Suprapubic skin (tissue), 4 donors: ENCODE results near the gene GAS7. TPM values are rescaled to one million over a fixed set of nuclear protein-coding genes. Genes with fewer than 3 reads are reported as not detected.

Experiments used
- DNase-seq, 2 donors: peaks; one replicate each; pipeline ENCODE4 v3.0.0-alpha.2; 2019; ENCODE audit warnings: low spot score in 2 of 2
- H3K27ac ChIP-seq: fragments of 200-600 bp; sonication (generic); one replicate; pipeline ENCODE4 v1.5.1; 2019
- H3K27me3 ChIP-seq: fragments of 200-600 bp; sonication (generic); one replicate; pipeline ENCODE4 v1.5.1; 2019
- H3K36me3 ChIP-seq: fragments of 200-600 bp; sonication (generic); one replicate; pipeline ENCODE4 v1.5.1; 2019
- H3K4me1 ChIP-seq: fragments of 200-600 bp; sonication (generic); one replicate; pipeline ENCODE4 v1.5.1; 2019
- H3K4me3 ChIP-seq: fragments of 200-600 bp; sonication (generic); one replicate; pipeline ENCODE4 v1.5.1; 2019; ENCODE audit warnings: mild to moderate bottlenecking
- H3K9me3 ChIP-seq: fragments of 200-600 bp; sonication (generic); one replicate; pipeline ENCODE4 v1.5.1; 2019
- EP300 ChIP-seq: sonication (generic); formaldehyde crosslinking; IDR thresholded peaks from one replicate; pipeline ENCODE4 v1.6.1; 2017; ENCODE audit warnings: antibody characterized with exemption
- POLR2A ChIP-seq, 2 donors: fragments of 450-650 bp; IDR thresholded peaks; one replicate each; pipeline ENCODE4 v1.6.1; 2017; ENCODE audit warnings: antibody characterized with exemption in 2 of 2, mild to moderate bottlenecking in 2 of 2, moderate library complexity in 2 of 2
- POLR2AphosphoS5 ChIP-seq, 3 donors: sonication (generic); formaldehyde crosslinking; IDR thresholded peaks; one replicate each; pipeline ENCODE4 v1.6.1; 2017; ENCODE audit warnings: antibody characterized with exemption in 3 of 3
- WGBS: methylation state at CpG from one replicate; pipeline ENCODE4 v1.1.5; 2018; 5-methylcytosine and 5-hydroxymethylcytosine counted together
- total RNA-seq, 4 donors: library from RNA; depleted of rRNA; stranded (reverse); fragments of >200 nt; gene quantifications; one replicate each; pipeline ENCODE4 v1.1.0, GENCODE V29; 2016
- TF ChIP-seq, protein P1 (sequence below), 2 donors: fragments of 200-600 bp in 1 of 2; fragments of 450-650 bp in 1 of 2; sonication (generic) in 1 of 2; IDR thresholded peaks; one replicate each; pipeline ENCODE4 v1.5.1; 2016 to 2019; ENCODE audit warnings: antibody characterized with exemption in 2 of 2, mild to moderate bottlenecking in 1 of 2, moderate library complexity in 1 of 2

Gene GAS7
- total RNA-seq, 4 donors from 2014 or later = 45.7 to 106 (median 74.2) TPM

DNA sequence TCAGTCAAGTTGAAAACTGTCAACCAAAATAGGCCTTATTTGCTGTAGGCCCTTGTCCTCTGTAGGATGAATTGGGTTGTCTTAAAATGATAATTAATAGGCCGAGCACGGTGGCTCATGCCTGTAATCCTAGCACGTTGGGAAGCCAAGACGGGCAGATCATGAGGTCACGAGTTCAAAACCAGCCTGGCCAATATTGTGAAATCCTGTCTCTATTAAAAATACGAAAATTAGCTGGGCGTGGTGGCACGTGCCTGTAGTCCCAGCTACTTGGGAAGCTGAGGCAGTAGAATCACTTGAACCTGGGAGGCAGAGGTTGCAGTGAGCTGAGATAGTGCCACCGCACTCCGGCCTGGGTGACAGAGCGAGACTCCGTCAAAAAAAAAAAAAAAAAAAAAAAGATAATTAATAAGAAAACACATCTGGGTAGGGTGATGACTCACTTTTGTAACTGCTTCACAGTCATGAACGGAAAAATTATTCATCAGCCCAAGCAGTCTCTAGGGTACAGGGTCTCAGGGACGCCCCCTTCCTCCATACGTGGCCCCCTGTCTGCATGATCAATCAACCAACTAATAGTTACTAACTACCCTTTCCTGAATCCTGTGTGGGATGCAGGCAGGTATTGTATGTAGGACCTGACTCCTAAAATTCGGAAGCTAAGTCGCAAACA, 156.4 kb downstream of the GAS7 start:
- no peaks in the 10 kb centered on the region for H3K9me3 ChIP-seq
- no peak overlapping the region for H3K4me3 ChIP-seq
- WGBS = 60% methylated on average over 17 of the region's 17 CpGs
- no peaks in the 10 kb centered on the region for H3K27me3 ChIP-seq
- no peak for DNase-seq
- peak overlapping the region; percentile 78 for H3K27ac ChIP-seq
- TF ChIP-seq POLR2A (IDR thresholded peaks at IDR 0.05) = no peak
- no peak for TF ChIP-seq POLR2AphosphoS5 (IDR thresholded peaks at IDR 0.05)
- no peak for TF ChIP-seq EP300
- TF ChIP-seq, protein P1, sequence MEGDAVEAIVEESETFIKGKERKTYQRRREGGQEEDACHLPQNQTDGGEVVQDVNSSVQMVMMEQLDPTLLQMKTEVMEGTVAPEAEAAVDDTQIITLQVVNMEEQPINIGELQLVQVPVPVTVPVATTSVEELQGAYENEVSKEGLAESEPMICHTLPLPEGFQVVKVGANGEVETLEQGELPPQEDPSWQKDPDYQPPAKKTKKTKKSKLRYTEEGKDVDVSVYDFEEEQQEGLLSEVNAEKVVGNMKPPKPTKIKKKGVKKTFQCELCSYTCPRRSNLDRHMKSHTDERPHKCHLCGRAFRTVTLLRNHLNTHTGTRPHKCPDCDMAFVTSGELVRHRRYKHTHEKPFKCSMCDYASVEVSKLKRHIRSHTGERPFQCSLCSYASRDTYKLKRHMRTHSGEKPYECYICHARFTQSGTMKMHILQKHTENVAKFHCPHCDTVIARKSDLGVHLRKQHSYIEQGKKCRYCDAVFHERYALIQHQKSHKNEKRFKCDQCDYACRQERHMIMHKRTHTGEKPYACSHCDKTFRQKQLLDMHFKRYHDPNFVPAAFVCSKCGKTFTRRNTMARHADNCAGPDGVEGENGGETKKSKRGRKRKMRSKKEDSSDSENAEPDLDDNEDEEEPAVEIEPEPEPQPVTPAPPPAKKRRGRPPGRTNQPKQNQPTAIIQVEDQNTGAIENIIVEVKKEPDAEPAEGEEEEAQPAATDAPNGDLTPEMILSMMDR (IDR thresholded peaks at IDR 0.05) = no peak
- H3K36me3 ChIP-seq = no peaks in the 10 kb centered on the region
- peaks cover 34% of the 10 kb centered on the region for H3K4me1 ChIP-seq

DNA sequence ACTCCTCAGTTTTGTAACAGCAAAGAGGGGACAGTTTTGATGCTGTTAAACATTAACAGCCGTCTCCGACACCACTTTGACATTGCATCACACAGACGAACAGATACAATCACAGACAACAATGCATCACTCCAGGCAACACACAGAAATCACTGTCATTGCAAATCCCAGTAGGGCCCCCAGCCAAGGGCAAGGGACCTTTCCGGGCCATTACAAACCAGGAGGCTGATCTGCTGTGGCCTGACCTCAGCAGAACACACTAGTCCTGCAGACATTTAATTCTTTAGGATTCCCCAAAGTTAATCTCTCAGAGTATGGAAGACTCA, 157.2 kb downstream of the GAS7 start:
- WGBS = 51% methylated on average over 4 of the region's 4 CpGs
- no peaks in the 10 kb centered on the region for H3K9me3 ChIP-seq

DNA sequence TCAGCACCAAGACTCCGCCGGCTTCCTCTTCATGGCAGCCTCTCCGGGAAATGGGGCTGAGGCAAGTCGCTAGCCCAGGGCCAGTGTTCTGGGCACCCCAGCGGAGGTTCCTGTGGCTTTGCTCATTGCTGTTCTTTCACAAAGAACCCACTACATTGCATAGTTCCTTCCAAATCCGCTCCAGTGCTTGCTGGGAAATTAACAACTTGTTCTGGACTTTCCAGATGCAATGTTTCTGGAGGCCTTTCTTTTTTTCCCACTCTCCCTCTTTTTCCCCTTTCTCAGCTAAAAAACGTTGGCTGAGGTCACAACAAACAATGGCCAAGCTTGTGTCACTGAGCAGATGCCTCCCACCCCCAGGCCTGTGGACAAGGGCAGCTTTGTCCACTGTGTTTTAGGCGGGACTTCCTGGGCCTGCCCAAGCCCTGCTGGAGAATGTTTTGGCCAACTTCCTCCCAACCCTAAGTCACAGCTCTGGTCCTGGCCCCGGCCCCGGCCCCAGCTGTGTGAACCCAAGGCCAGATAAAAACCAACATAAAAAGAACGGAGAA, 161.8 kb downstream of the GAS7 start:
- H3K9me3 ChIP-seq = no peaks in the 10 kb centered on the region
- 64% methylated on average over 11 of the region's 11 CpGs for WGBS
- H3K27ac ChIP-seq = peak overlapping the region; percentile 78
- DNase-seq = peak in 1 of 2 donors; percentile 79
- no peaks in the 10 kb centered on the region for H3K36me3 ChIP-seq
- H3K27me3 ChIP-seq = no peaks in the 10 kb centered on the region
- H3K4me3 ChIP-seq = peak overlapping the region; percentile 38
- TF ChIP-seq EP300 = no peak
- peak in 1 of 3 donors; percentile 47 for TF ChIP-seq POLR2AphosphoS5 (IDR thresholded peaks at IDR 0.05)
- H3K4me1 ChIP-seq = peaks cover 47% of the 10 kb centered on the region

More for the DNA sequence above, 157.2 kb downstream of the GAS7 start:
- Histone ChIP-seq H3K27ac (peak overlapping the region; percentile 78), H3K4me3 (no peak overlapping the region), H3K36me3 (no peaks in the 10 kb centered on the region), H3K27me3 (no peaks in the 10 kb centered on the region), H3K4me1 (peaks cover 38% of the 10 kb centered on the region)
- no peak for TF ChIP-seq EP300
- no peak for TF ChIP-seq POLR2A (IDR thresholded peaks at IDR 0.05)
- TF ChIP-seq, protein P1 (IDR thresholded peaks at IDR 0.05) = no peak
- peak in 2 of 3 donors; percentile 23 to 44 for TF ChIP-seq POLR2AphosphoS5 (IDR thresholded peaks at IDR 0.05)
- DNase-seq = peak in 1 of 2 donors; percentile 86

DNA sequence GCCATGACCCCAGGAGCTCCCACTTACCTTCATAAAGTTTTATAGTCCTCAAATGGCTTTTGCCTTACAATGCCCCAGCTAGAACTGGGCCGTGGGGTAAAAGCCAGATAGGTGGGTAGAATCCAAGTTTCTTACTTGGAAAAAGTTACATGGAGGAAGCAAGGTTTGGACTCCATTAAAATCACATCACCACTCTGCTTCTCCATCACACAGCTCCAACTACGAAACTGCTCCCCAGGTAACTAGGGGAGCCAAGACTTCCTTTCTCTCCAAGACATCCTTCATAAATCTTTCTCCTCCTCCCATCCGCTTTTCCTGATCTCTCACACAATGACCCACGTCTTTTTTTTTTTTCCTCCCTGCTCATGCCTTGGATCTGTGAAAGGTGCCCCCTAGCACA, 162.5 kb downstream of the GAS7 start:
- peaks cover 44% of the 10 kb centered on the region for H3K4me1 ChIP-seq
- H3K9me3 ChIP-seq = no peaks in the 10 kb centered on the region
- 66% methylated on average over 4 of the region's 4 CpGs for WGBS
- H3K4me3 ChIP-seq = peak overlapping the region; percentile 38
- no peak for TF ChIP-seq EP300
- TF ChIP-seq POLR2AphosphoS5 (IDR thresholded peaks at IDR 0.05) = no peak
- TF ChIP-seq, protein P1 (IDR thresholded peaks at IDR 0.05) = no peak
- TF ChIP-seq POLR2A (IDR thresholded peaks at IDR 0.05) = no peak
- no peak for DNase-seq
- no peaks in the 10 kb centered on the region for H3K36me3 ChIP-seq
- no peaks in the 10 kb centered on the region for H3K27me3 ChIP-seq
- peak overlapping the region; percentile 78 for H3K27ac ChIP-seq

DNA sequence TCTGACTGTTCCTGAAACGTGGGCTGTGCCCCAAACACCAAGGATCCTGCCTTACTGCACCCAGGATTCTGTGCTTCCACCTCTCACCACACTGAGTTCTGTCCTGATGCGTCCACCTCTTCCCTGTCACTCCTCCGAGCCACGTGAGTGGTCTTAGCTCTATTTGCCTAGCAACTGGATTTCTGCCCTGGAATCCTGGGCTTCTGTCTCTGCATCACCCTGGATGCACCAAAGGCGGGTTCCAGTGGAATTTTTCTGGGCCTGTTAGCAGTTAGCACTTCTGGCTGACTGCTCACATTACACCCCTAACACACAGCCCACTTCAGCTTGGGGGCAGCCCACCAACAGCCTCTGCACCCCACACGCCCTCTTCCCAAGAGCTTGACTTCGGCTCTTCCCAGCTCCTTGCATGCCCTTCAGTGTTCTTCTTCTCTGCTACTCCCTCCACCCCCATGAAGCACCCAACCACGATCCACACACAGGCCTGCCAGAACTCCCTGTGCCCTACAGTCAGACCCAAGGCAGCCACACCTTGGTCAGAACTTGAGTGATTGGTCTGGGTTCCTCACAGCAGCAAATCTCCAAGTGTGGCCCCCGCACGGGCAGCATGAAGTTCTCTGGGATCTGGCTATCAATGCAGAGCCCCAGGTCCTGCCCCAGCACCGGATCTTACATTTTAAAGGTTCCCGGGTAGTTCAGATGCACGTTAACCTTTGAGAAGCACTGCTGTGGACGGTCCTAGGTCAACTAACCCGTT, 163.5 kb downstream of the GAS7 start:
- WGBS = 77% methylated on average over 15 of the region's 15 CpGs
- Histone ChIP-seq H3K4me3 (peak overlapping the region; percentile 38), H3K27ac (peak overlapping the region; percentile 49), H3K9me3 (no peaks in the 10 kb centered on the region), H3K4me1 (peaks cover 44% of the 10 kb centered on the region), H3K27me3 (no peaks in the 10 kb centered on the region), H3K36me3 (peaks cover 3% of the 10 kb centered on the region)
- DNase-seq = no peak
- TF ChIP-seq POLR2AphosphoS5 (IDR thresholded peaks at IDR 0.05) (no peak), POLR2A (IDR thresholded peaks at IDR 0.05) (no peak)
- TF ChIP-seq, protein P1 (IDR thresholded peaks at IDR 0.05) = no peak
